Activated T-cell treated with anti-CD3 and anti-CD28 coated beads, Interleukin-2, amount 50 U/mL, for 24 hours (primary cell): Measurements from ENCODE around the gene ANKRD42.

ENCODE experiments used
- DNase-seq: peaks from one replicate; pipeline ENCODE4 v3.0.0-alpha.2; 2020
- H3K27ac Mint-ChIP-seq: 2 replicates; pipeline ENCODE4 v1.8.0; 2020; ENCODE audit warnings: mild to moderate bottlenecking, mixed read lengths
- H3K27me3 Mint-ChIP-seq: 2 replicates; pipeline ENCODE4 v1.8.0; 2020; ENCODE audit warnings: mixed read lengths
- H3K36me3 Mint-ChIP-seq: 2 replicates; pipeline ENCODE4 v1.8.0; 2020; ENCODE audit warnings: low read depth, mixed read lengths
- H3K4me1 Mint-ChIP-seq: 2 replicates; pipeline ENCODE4 v1.8.0; 2020; ENCODE audit warnings: low read depth, mixed read lengths
- H3K4me3 Mint-ChIP-seq: 2 replicates; pipeline ENCODE4 v1.8.0; 2020; ENCODE audit warnings: mild to moderate bottlenecking, moderate library complexity, mixed read lengths
- H3K9me3 Mint-ChIP-seq: 2 replicates; pipeline ENCODE4 v1.8.0; 2020; ENCODE audit warnings: mixed read lengths

The ANKRD42 gene

DNA sequence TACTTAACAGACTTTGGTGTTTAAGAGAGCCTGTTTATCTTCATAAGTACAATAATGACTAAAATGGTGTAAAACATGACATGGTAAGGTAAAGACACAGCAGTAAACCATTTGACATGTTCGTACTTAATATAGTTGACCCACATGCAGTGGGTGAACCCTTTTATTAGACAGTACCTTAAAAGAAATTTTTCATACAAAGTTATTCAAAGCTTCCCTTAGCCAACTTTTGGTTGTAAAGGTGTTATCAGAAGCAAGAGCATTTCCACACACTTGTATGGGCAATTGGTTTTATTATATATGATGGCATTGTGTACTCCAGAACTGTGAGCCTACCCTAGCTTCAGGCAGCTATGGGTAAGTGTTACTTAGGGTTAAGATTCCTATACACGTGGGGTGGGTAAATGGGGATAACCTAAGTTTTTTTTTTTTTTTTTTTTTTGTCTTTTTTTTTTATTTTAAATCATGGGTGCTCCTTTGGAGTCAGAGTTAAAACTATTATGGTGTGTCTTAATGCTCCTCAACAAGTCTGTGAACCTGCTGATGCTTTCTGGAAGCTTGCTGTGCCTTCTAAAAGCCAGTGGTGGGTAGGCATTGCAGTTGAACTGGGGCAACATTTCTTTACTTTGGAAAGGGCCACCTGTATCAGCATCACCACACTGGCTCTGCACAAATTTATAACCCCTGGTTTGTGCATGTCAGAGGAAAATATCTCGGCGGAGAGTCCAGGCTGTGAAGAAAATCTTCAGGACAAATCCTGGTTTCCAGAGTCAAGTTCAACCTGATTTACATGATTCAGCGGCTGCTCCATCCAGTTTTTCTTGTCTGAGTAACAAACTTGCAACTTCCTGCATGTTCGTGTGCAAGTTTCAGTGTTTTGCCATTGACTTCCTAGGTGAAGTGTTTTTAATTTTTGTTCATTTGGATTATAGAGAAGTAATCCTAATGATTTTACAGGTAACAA, 33.3 kb upstream of the ANKRD42 start:
- Mint-ChIP-seq H3K27ac (peak overlapping the region; percentile 100), H3K4me1 (peaks cover 55% of the 10 kb centered on the region), H3K36me3 (peaks cover 85% of the 10 kb centered on the region), H3K9me3 (no peaks in the 10 kb centered on the region), H3K27me3 (no peaks in the 10 kb centered on the region), H3K4me3 (peak overlapping the region; percentile 100)
- no peak for DNase-seq

DNA sequence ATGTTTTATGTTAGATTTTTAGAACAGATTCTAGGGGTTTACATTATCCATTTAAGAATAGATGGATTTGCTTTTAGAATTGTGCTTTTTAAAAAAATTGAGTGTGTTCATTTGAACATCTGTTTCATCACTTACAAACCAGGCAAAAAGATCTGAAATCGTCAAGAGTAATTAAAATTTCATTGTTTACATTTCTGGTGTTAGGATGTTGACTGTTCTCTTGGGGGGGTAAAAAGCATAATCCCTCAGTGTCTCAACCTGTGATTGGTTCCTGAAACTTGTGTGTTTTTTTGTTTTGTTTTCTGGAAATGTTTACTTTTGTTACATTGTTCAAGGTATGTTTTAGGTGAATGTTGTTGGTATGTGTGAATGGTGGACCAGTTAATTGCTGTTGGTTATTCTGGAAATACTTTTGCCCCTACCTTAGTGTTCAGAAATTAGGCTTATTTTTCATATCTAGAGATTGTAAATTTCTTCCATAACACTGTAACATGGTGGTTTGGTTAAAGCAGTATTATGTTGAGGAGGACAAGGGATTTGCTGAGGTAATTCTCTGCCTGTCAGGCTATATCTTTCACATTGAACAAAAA, 31.8 kb upstream of the ANKRD42 start:
- peaks cover 60% of the 10 kb centered on the region for H3K4me1 Mint-ChIP-seq
- peak overlapping the region; percentile 100 for H3K4me3 Mint-ChIP-seq
- H3K27ac Mint-ChIP-seq = peak overlapping the region; percentile 87
- no peak for DNase-seq
- H3K9me3 Mint-ChIP-seq = no peaks in the 10 kb centered on the region
- peaks cover 93% of the 10 kb centered on the region for H3K36me3 Mint-ChIP-seq
- no peaks in the 10 kb centered on the region for H3K27me3 Mint-ChIP-seq

DNA sequence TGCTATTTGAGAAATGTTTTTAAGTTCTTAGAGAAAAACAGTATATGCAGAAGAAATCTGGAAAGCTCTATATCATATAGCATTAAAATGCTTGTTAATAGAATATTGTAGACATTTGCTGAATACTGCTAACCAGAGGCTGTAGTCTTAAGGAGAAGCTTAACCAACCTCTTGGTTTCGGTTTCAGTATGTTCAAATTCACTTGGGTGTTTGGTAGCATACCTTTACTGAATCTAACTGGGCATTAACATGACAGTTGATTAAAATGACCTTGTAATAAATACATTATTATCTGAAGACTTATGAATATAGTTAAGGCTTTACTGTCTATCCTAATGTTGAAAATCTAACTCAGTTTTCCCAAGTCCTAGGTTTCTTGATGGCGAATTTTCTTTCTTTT, 31.1 kb upstream of the ANKRD42 start:
- H3K4me1 Mint-ChIP-seq = peaks cover 62% of the 10 kb centered on the region
- H3K36me3 Mint-ChIP-seq = peaks cover 94% of the 10 kb centered on the region
- peak overlapping the region; percentile 87 for H3K27ac Mint-ChIP-seq
- no peaks in the 10 kb centered on the region for H3K9me3 Mint-ChIP-seq
- H3K27me3 Mint-ChIP-seq = no peaks in the 10 kb centered on the region
- DNase-seq = no peak
- peak overlapping the region; percentile 100 for H3K4me3 Mint-ChIP-seq

DNA sequence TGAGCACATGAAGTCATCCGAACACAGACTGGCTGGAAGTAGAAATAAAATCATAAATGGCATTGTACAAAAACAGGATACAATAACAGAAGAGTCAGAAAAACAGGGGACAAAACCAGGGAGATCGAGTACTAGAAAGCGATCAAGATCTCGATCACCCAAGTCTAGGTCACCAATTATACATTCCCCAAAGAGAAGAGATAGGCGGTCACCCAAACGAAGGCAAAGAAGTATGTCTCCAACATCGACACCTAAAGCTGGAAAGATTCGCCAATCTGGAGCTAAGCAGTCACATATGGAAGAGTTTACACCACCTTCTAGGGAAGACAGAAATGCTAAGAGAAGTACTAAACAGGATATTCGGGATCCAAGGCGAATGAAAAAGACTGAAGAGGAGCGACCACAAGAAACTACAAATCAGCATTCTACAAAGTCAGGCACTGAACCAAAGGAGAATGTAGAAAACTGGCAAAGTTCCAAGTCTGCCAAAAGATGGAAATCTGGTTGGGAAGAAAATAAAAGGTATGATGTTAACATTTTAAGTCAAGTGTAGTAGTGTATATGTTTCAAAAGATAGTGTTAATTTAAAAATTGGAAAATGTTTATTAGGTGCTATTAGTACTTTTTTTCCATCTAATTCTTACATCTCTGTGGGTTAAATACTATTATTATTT, 27.2 kb upstream of the ANKRD42 start:
- no peak for DNase-seq
- H3K4me1 Mint-ChIP-seq = peaks cover 82% of the 10 kb centered on the region
- peak overlapping the region; percentile 16 for H3K27ac Mint-ChIP-seq
- H3K4me3 Mint-ChIP-seq = no peak overlapping the region
- peaks cover 95% of the 10 kb centered on the region for H3K36me3 Mint-ChIP-seq
- no peaks in the 10 kb centered on the region for H3K9me3 Mint-ChIP-seq
- H3K27me3 Mint-ChIP-seq = no peaks in the 10 kb centered on the region

DNA sequence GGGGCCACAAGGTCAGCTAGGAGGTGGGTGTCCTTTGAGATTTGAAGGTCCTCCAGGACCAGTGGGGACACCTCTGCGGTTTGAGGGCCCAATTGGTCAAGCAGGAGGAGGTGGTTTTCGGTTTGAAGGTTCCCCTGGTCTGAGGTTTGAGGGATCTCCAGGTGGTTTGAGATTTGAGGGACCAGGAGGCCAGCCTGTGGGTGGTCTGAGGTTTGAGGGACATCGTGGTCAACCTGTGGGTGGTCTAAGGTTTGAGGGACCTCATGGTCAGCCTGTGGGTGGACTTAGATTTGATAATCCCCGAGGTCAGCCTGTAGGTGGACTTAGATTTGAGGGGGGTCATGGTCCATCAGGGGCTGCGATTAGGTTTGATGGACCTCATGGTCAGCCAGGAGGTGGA, 24.8 kb upstream of the ANKRD42 start:
- Mint-ChIP-seq H3K9me3 (no peaks in the 10 kb centered on the region), H3K4me1 (peaks cover 83% of the 10 kb centered on the region), H3K36me3 (peaks cover 94% of the 10 kb centered on the region), H3K27ac (peak overlapping the region; percentile 44), H3K4me3 (peak overlapping the region; percentile 10), H3K27me3 (no peaks in the 10 kb centered on the region)
- no peak for DNase-seq

DNA sequence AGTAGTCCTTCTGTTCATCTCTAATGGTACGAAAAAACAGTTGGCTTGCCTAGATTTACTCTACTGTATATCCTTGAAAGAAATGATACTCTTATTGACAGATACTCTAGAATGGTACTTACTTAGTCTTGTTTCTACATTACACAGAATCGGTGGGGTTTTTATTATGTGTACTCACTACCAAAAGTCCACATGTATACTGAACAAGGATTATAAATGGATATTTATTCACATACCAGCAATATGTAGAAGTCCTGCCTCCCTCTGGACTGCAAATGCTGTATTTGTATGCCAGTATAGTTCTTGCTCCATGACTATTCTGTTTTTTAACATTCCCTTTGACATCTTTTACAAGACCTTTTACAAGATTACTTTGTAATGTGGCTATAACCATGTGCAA, 22.6 kb upstream of the ANKRD42 start:
- H3K9me3 Mint-ChIP-seq = no peaks in the 10 kb centered on the region
- peaks cover 94% of the 10 kb centered on the region for H3K36me3 Mint-ChIP-seq
- peak overlapping the region; percentile 48 for H3K27ac Mint-ChIP-seq
- no peak for DNase-seq
- H3K4me3 Mint-ChIP-seq = peak overlapping the region; percentile 60
- peaks cover 84% of the 10 kb centered on the region for H3K4me1 Mint-ChIP-seq
- no peaks in the 10 kb centered on the region for H3K27me3 Mint-ChIP-seq

DNA sequence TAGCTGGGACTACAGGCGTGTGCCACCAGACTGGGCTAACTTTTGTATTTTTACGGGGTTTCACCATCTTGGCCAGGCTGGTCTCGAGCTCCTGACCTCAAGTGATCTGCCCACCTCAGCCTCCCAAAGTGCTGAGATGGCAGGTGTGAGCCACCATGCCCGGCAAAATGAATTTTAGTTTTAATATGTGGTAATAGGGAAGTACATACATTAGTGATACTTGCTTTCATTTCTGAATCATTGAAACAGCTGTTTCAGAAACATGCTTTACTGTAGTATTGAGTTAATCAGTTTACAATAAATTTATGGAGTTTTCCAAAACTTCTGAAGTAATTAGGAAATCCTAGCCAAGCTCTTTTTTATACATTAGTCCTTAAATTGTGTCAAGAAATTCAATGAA, 21.0 kb upstream of the ANKRD42 start:
- DNase-seq = no peak
- peaks cover 95% of the 10 kb centered on the region for H3K36me3 Mint-ChIP-seq
- H3K9me3 Mint-ChIP-seq = no peaks in the 10 kb centered on the region
- H3K27ac Mint-ChIP-seq = no peak overlapping the region
- H3K4me3 Mint-ChIP-seq = peak overlapping the region; percentile 46
- no peaks in the 10 kb centered on the region for H3K27me3 Mint-ChIP-seq
- peaks cover 85% of the 10 kb centered on the region for H3K4me1 Mint-ChIP-seq

DNA sequence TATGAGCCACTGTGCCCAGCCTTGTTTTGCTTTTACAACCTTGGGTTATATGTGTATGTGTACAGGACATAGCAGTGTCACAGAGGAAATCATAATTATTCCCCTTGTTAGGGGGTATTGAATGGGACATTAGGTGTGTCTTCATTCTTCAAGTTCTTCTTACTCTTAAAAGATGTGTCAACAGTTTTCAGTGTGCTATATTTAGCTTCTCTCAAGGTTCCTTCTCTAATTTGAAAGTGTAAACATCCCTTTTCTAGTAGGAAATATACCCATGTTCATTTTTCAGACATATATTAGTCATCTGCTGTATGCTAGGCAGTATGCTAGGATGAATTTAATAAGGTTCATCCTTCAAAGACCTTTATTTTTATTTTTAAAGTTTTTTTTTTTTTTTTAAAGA, 19.5 kb upstream of the ANKRD42 start:
- H3K4me3 Mint-ChIP-seq = peak overlapping the region; percentile 20

DNA sequence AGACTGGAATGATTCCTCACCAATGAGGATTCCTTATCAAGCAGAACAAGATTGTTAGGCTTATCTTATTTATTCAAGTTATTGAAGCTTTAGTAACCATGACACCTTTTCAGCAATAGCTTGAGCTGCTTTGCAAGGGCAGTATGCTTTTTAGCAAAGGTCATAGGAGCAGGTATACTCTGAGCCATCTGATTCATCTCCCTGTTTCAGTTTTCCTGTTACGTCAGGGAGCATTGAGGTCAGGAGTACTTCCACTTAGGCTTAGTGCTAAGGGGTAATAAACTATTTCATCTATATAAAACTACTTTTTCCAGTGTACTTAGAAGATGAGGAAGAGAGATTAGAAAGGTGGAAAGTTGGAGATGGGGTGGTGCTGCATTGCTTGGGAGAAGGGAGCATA, 17.7 kb upstream of the ANKRD42 start:
- H3K9me3 Mint-ChIP-seq = no peaks in the 10 kb centered on the region
- DNase-seq = no peak
- H3K27me3 Mint-ChIP-seq = no peaks in the 10 kb centered on the region
- H3K4me3 Mint-ChIP-seq = no peak overlapping the region
- H3K27ac Mint-ChIP-seq = peak overlapping the region; percentile 78
- H3K4me1 Mint-ChIP-seq = peaks cover 61% of the 10 kb centered on the region
- peaks cover 88% of the 10 kb centered on the region for H3K36me3 Mint-ChIP-seq

More for the DNA sequence above, 19.5 kb upstream of the ANKRD42 start:
- H3K27me3 Mint-ChIP-seq = no peaks in the 10 kb centered on the region
- DNase-seq = no peak
- peaks cover 72% of the 10 kb centered on the region for H3K4me1 Mint-ChIP-seq
- peak overlapping the region; percentile 69 for H3K27ac Mint-ChIP-seq
- peaks cover 91% of the 10 kb centered on the region for H3K36me3 Mint-ChIP-seq
- H3K9me3 Mint-ChIP-seq = no peaks in the 10 kb centered on the region

DNA sequence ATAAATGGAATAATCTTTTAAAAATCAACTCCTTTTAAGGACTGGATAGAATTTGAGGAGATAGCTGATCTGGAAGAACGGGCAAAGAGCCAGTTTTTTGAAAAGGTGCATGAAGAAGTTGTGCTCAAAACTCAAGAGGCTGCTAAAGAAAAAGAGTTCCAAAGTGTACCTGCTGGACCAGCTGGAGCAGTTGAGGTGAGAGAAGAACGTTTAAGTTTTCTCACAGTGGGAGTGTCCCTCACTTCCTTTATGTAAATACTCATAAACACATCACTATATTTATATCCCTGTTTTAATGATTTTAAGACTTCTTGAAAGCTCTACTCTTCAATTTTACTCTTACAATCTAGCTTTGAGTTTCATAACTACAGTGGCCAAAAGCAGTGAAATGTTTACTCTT, 11.7 kb upstream of the ANKRD42 start:
- Mint-ChIP-seq H3K27ac (peak overlapping the region; percentile 72), H3K4me3 (no peak overlapping the region), H3K4me1 (peaks cover 22% of the 10 kb centered on the region), H3K27me3 (no peaks in the 10 kb centered on the region), H3K9me3 (no peaks in the 10 kb centered on the region), H3K36me3 (peaks cover 83% of the 10 kb centered on the region)
- no peak for DNase-seq

DNA sequence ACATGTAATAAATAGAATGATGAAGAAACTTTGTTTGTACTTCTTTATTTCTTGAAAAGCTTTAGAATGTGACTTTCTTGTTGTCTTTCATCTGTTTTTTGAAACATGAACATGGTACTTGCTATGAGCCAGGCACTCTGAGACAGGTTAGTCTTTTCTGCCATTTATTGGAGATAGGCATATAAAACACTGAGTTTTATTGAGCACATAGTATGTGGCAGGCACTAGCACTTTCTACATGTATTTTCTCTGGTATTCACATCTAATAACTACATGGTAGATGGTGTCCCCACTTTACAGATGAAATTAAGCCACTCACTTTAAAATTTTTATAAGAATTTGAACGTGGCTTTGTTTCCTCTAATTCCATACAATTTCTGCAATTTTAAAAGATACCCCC, 7.7 kb upstream of the ANKRD42 start:
- Mint-ChIP-seq H3K27ac (no peak overlapping the region), H3K36me3 (peaks cover 86% of the 10 kb centered on the region)

DNA sequence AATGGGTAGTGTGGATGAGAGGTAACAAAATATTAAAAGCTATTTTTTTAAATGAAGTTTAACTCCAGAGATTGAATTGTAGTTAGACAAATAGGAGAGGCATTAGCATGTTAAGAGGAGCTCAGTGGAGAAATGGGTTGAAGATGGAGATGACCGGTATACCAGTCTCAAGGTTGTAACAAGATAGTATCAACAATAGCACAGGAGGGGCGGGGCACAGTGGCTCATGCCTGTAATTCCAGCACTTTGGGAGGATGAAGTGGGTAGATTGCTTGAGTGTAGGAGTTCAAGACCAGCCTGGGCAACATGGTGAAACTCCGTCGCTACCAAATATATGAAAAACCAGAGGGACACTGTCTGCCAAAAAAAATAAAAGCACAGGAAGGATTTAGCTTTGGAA, 6.0 kb upstream of the ANKRD42 start:
- H3K4me1 Mint-ChIP-seq = peaks cover 17% of the 10 kb centered on the region
- H3K9me3 Mint-ChIP-seq = no peaks in the 10 kb centered on the region
- no peak for DNase-seq
- no peaks in the 10 kb centered on the region for H3K27me3 Mint-ChIP-seq
- peak overlapping the region; percentile 34 for H3K27ac Mint-ChIP-seq
- peaks cover 90% of the 10 kb centered on the region for H3K36me3 Mint-ChIP-seq
- no peak overlapping the region for H3K4me3 Mint-ChIP-seq

More for the DNA sequence above, 7.7 kb upstream of the ANKRD42 start:
- Mint-ChIP-seq H3K4me1 (peaks cover 15% of the 10 kb centered on the region), H3K9me3 (no peaks in the 10 kb centered on the region), H3K27me3 (no peaks in the 10 kb centered on the region), H3K4me3 (no peak overlapping the region)
- DNase-seq = no peak

DNA sequence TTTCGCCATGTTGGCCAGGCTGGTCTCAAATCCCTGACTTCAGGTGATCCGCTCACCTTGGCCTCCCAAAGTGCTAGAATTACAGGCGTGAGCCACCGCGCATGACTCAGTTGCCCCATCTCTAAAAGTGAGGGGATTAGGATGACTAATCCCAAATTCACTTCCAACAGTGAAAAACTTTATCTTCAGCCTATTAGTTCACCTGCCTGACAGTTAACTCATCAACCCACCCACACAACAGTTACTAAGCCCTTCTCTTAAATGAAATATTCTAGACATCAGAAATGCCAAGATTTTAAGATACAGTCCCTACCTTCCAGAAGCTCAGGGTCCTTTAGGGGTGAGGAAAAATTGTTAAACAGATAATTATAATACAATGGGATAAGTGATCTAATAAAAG, 2.0 kb upstream of the ANKRD42 start:
- DNase-seq = no peak
- H3K4me1 Mint-ChIP-seq = peaks cover 40% of the 10 kb centered on the region

DNA sequence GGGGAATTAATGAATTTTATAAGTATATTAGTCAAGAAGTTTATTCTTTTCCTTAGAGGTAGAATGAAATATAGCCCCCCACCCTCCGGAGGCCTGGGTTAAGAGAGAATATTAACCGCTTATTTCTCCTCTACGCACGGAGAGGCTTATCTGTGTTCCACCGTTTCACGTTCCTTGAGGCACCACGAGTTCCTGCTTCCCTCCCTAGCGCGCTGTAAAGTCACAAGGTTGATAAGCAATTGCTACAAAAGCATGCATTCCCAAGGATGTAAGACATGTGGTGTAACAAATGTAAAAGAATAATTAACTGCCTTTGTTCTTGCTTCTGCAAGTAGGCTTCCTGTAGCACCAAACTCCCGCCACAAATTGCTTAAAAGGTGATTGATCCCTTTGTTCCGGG, 1.5 kb upstream of the ANKRD42 start:
- Mint-ChIP-seq H3K27me3 (no peaks in the 10 kb centered on the region), H3K4me3 (peak overlapping the region; percentile 94), H3K4me1 (peaks cover 45% of the 10 kb centered on the region)

More for the DNA sequence above, 2.0 kb upstream of the ANKRD42 start:
- H3K27me3 Mint-ChIP-seq = no peaks in the 10 kb centered on the region
- H3K27ac Mint-ChIP-seq = peak overlapping the region; percentile 80
- H3K4me3 Mint-ChIP-seq = peak overlapping the region; percentile 94
- H3K9me3 Mint-ChIP-seq = no peaks in the 10 kb centered on the region
- H3K36me3 Mint-ChIP-seq = peaks cover 78% of the 10 kb centered on the region

More for the DNA sequence above, 1.5 kb upstream of the ANKRD42 start:
- DNase-seq = no peak
- no peaks in the 10 kb centered on the region for H3K9me3 Mint-ChIP-seq
- H3K36me3 Mint-ChIP-seq = peaks cover 73% of the 10 kb centered on the region
- H3K27ac Mint-ChIP-seq = peak overlapping the region; percentile 97
